A549 (cell line): Measurements from ENCODE around the gene ALG8. TPM values are rescaled to one million over a fixed set of nuclear protein-coding genes. Genes with fewer than 3 reads are reported as not detected.
"Not testable (repeated sequence)": the region's sequence is repeated elsewhere in the genome, so short reads cannot be mapped to it uniquely, and the experiment has no call there.

Source experiments
- ATAC-seq, 2 experiments: fragments of 200-7000 bp in 1 of 2; fragments of >200 bp in 1 of 2; cut with Nextera tagmentation in 1 of 2; cut with Tn5 transposase in 1 of 2; 3 replicates each; pipeline versions ENCODE4 v1.8.0 to v1.9.1; 2018 to 2020; ENCODE audit warnings: mild to moderate bottlenecking in 1 of 2, moderate library complexity in 1 of 2
- CTCF ChIA-PET: fragments of 300-600 bp; sonication (Branson Sonifier 250); formaldehyde crosslinking; extraction: SDS; loops from one replicate; lab custom pipeline; 2021; ENCODE audit warnings: antibody characterized with exemption, inconsistent platforms; lab: Yijun Ruan, JAX
- POLR2A ChIA-PET: fragments of 350-600 bp; formaldehyde crosslinking; extraction: SDS; loops from one replicate; lab custom pipeline; 2021; ENCODE audit warnings: antibody characterized with exemption, inconsistent platforms; lab: Yijun Ruan, JAX
- DNase-seq, 2 experiments: peaks; one replicate each; pipeline versions ENCODE4 v3.0.0 to v3.0.0-alpha.2; 2011 to 2016; ENCODE audit warnings: low read depth in 1 of 2, low spot score in 1 of 2
- FAIRE-seq: peaks from 2 replicates; lab custom pipeline; 2011; peaks lifted over from hg19 to GRCh38; lab: Jason Lieb, UNC
- H3K27ac ChIP-seq, 2 experiments: fragments of >200 bp; sonication (Bioruptor Twin); formaldehyde crosslinking; 3 replicates each; pipeline ENCODE4 v1.5.1; 2016 to 2017
- H3K4me1 ChIP-seq: fragments of >200 bp; sonication (Bioruptor Twin); formaldehyde crosslinking; 3 replicates; pipeline ENCODE4 v1.6.1; 2016
- H3K4me2 ChIP-seq: fragments of >200 bp; sonication (Bioruptor Twin); formaldehyde crosslinking; 3 replicates; pipeline ENCODE4 v1.6.1; 2016
- H3K4me3 ChIP-seq: fragments of >200 bp; sonication (Bioruptor Twin); formaldehyde crosslinking; 3 replicates; pipeline ENCODE4 v1.5.1; 2016
- H3K9me3 ChIP-seq: fragments of >200 bp; sonication (Bioruptor Twin); formaldehyde crosslinking; 3 replicates; pipeline ENCODE4 v1.6.1; 2016
- CBX2 ChIP-seq: fragments of 200-600 bp; sonication (generic); IDR thresholded peaks from 2 replicates; pipeline ENCODE4 v1.6.1; 2016; ENCODE audit warnings: low read depth, mild to moderate bottlenecking, borderline replicate concordance
- CEBPB ChIP-seq, 2 experiments: fragments of >200 bp in 1 of 2; sonication (Bioruptor Twin) in 1 of 2; formaldehyde crosslinking in 1 of 2; IDR thresholded peaks; 2 replicates each; pipeline ENCODE4 v1.6.1; 2012 to 2016
- CHD2 ChIP-seq: fragments of 150-350 bp; IDR thresholded peaks from 2 replicates; pipeline ENCODE4 v1.6.1; 2014; ENCODE audit warnings: low read length; ENCODE audit not compliant: partially characterized antibody
- EP300 ChIP-seq, 2 experiments: fragments of >200 bp; sonication (Bioruptor Twin); formaldehyde crosslinking; IDR thresholded peaks; 2 replicates in 1 of 2; 3 replicates in 1 of 2; pipeline ENCODE4 v1.6.1; 2016 to 2017
- FOSL2 ChIP-seq, 2 experiments: fragments of 450-650 bp in 1 of 2; fragments of >200 bp in 1 of 2; sonication (Bioruptor Twin) in 1 of 2; formaldehyde crosslinking; IDR thresholded peaks; 2 replicates each; pipeline versions ENCODE4 v1.5.0 to v1.6.1; 2016 to 2020; ENCODE audit warnings: mild to moderate bottlenecking in 1 of 2, moderate library complexity in 1 of 2
- HDAC2 ChIP-seq: fragments of 200-600 bp; sonication (generic); IDR thresholded peaks from 2 replicates; pipeline ENCODE4 v1.6.1; 2016
- HOXB13 ChIP-seq: fragments of 250-450 bp; sonication (Bioruptor Pico); IDR thresholded peaks from 2 replicates; pipeline ENCODE4 v1.5.0; 2020; ENCODE audit warnings: low read depth, mild to moderate bottlenecking, moderate library complexity
- JUNB ChIP-seq: fragments of >200 bp; sonication (Bioruptor Twin); formaldehyde crosslinking; IDR thresholded peaks from 2 replicates; pipeline ENCODE4 v1.6.1; 2016
- KDM5A ChIP-seq: fragments of 200-600 bp; sonication (generic); IDR thresholded peaks from 2 replicates; pipeline ENCODE4 v1.6.1; 2016; ENCODE audit warnings: antibody characterized with exemption, mild to moderate bottlenecking
- MAFK ChIP-seq: fragments of 450-650 bp; IDR thresholded peaks from 2 replicates; pipeline ENCODE4 v1.6.1; 2014; ENCODE audit not compliant: partially characterized antibody
- NFE2L2 ChIP-seq: fragments of 150-350 bp; conservative IDR thresholded peaks from 2 replicates; pipeline ENCODE4 v1.6.1; 2014; ENCODE audit warnings: low read length
- NPAS2 ChIP-seq: fragments of 250-450 bp; sonication (Bioruptor Pico); IDR thresholded peaks from 2 replicates; pipeline ENCODE4 v1.8.0; 2022; ENCODE audit warnings: mild to moderate bottlenecking, moderate library complexity, borderline replicate concordance
- RAD21 ChIP-seq, 2 experiments: fragments of >200 bp in 1 of 2; sonication (Bioruptor Twin) in 1 of 2; formaldehyde crosslinking in 1 of 2; IDR thresholded peaks in 1 of 2; conservative IDR thresholded peaks in 1 of 2; 2 replicates in 1 of 2; 3 replicates in 1 of 2; pipeline ENCODE4 v1.6.1; 2012 to 2018; ENCODE audit warnings: inconsistent platforms in 1 of 2
- RFX5 ChIP-seq: fragments of 450-650 bp; IDR thresholded peaks from 2 replicates; pipeline ENCODE4 v1.7.1; 2014; ENCODE audit warnings: antibody characterized with exemption, mild to moderate bottlenecking, moderate library complexity
- SREBF2 ChIP-seq: fragments of 450-650 bp; IDR thresholded peaks from 2 replicates; pipeline ENCODE4 v1.6.1; 2014; ENCODE audit warnings: mild to moderate bottlenecking, moderate library complexity
- ZNF302 ChIP-seq: fragments of 250-450 bp; sonication (Bioruptor Pico); IDR thresholded peaks from 2 replicates; pipeline ENCODE4 v1.9.0; 2021; ENCODE audit warnings: inconsistent platforms, mild to moderate bottlenecking, moderate library complexity
- WGBS: methylation state at CpG from one replicate; pipeline ENCODE4 v1.1.6; 2017; ENCODE audit errors: missing lambda C conversion rate; 5-methylcytosine and 5-hydroxymethylcytosine counted together
- polyA plus RNA-seq, 4 experiments: library from polyadenylated mRNA; depleted of rRNA in 3 of 4; stranded (reverse); fragments of >200 nt; fragmentation: RNase III in 1 of 4; extraction: RNeasy Plus Mini Kit Qiagen cat#74134 plus additional on column Dnase treatment in 1 of 4; gene quantifications; 2 replicates in 3 of 4; 3 replicates in 1 of 4; pipeline ENCODE4 v1.2.3, GENCODE V29; 2011 to 2017
- TF ChIP-seq, protein P1 (sequence below): fragments of 450-650 bp; IDR thresholded peaks from 2 replicates; pipeline ENCODE4 v1.6.1; 2014; ENCODE audit warnings: antibody characterized with exemption

ALG8 gene
- polyA plus RNA-seq, 2 of the 4 experiments (the other 2 are of a cell fraction), result 59.0 to 159 TPM

DNA sequence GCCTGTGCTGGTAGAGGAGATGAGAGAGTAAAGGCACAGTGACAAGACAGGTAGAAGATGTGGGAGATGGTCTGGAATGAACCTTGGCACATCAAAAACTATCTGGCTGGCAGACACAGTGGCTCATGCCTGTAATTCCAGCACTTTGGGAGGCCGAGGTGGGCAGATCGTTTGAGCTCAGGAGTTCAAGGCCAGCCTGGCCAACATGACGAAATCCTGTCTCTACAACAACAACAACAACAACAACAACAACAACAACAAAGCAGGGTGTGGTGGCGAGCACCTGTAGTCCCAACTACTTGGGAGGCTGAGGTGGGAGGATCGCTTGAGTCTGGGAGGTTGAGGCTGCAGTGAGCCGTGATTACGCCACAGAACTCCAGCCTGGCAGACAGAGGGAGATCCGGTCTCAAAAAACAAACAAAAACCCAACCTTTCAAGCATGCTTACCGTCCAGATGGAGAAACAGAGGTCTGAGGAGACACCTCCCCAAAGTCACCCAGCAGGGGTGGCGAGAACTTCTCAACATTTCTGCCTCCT is 37.2 kb upstream of the ALG8 start:
- DNase-seq (no peak), FAIRE-seq (no peak), ATAC-seq (no peak)
- ChIA-PET CTCF (interaction anchor here (0.7 kb wide), 1 partner anchor 11 kb away, joined by 4 read pairs; the partner anchor contains the start of gene KCTD21), POLR2A (no interaction called here)
- Histone ChIP-seq H3K4me2 (no peak overlapping the region), H3K4me3 (no peak overlapping the region), H3K27ac (no peak overlapping the region), H3K4me1 (peaks cover 14% of the 10 kb centered on the region), H3K9me3 (no peaks in the 10 kb centered on the region)
- TF ChIP-seq NPAS2 (CRISPR knock-in tag) (no peak), CHD2 (no peak), HDAC2 (no peak), RAD21 (conservative IDR thresholded peaks at IDR 0.05 in 1 of 2, IDR thresholded peaks at IDR 0.05 in 1 of 2) (no peak)
- TF ChIP-seq, protein P1, sequence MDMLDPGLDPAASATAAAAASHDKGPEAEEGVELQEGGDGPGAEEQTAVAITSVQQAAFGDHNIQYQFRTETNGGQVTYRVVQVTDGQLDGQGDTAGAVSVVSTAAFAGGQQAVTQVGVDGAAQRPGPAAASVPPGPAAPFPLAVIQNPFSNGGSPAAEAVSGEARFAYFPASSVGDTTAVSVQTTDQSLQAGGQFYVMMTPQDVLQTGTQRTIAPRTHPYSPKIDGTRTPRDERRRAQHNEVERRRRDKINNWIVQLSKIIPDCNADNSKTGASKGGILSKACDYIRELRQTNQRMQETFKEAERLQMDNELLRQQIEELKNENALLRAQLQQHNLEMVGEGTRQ, result no peak
- 91% methylated on average over 10 of the region's 10 CpGs for WGBS

GRCh38 chr11:78175862-78176261 is 36.4 kb upstream of the ALG8 start:
- FAIRE-seq, POLR2A ChIA-PET, H3K4me3 ChIP-seq, H3K4me2 ChIP-seq, DNase-seq, H3K4me1 ChIP-seq, H3K9me3 ChIP-seq, H3K27ac ChIP-seq, CTCF ChIA-PET, ATAC-seq: not testable (repeated sequence)
- WGBS, result 95% methylated on average over 3 of the region's 3 CpGs

DNA sequence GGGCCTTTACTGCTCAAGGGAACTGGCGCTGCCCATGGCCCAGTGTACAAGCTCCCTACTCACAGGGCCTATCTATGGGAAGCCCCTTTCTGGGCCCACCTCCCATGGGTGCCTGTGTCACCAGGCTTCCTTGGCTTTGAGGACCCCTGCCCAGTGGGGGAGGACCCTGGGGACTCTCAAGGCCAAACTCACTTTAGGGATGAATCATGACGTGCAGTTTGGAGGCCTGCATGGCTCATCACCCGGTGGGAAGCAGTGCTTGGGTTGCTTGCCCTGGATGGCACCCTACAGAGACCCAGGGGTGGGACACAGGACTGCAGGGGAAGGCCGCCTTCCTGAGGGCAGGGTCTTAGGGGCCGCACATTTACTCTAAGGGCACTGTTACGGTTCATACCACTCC is 32.5 kb upstream of the ALG8 start:
- no peak for FAIRE-seq
- WGBS, result 80% methylated on average over 5 of the region's 6 CpGs
- H3K4me1 ChIP-seq, result no peaks in the 10 kb centered on the region

DNA sequence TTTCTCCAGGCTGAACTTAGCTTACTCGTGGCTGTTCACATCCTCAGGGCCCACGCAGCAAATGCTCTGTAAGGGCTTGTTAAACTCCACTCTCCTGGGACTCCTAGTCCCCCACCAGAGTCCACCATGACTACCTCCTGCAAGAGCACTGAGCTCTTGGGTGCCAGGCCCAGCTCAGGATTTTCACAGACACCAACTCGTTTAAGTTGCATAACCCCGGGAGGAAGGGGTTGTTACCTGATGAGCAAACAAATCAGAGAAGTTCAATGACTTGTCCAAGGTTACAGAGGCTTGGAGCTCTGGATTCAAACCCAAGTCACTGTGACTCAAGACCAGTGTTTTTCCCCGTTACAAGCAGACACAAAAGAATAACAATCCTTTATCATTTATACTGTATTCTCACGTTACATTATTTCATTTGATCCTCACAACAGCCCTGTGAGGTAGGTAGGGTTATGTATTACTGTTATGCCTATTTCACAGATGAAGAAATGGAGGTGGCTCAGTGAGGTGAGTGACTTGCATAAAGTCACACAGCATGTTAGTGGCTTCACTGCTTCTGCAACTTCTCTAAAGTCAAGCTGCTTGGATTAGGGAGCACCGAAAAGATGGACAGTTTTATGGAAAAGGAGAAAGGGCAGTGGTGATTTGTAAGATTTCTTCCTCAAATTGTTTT is 31.6 kb upstream of the ALG8 start:
- 77% methylated on average over 7 of the region's 7 CpGs for WGBS
- no peak overlapping the region for H3K4me2 ChIP-seq
- ChIA-PET POLR2A (no interaction called here), CTCF (interaction anchor here (1.3 kb wide), 1 partner anchor 394 kb away, joined by 4 read pairs; no protein-coding TSS in a partner anchor)
- no peaks in the 10 kb centered on the region for H3K9me3 ChIP-seq
- DNase-seq (no peak), FAIRE-seq (no peak), ATAC-seq (no peak)
- TF ChIP-seq JUNB, result no peak
- TF ChIP-seq NFE2L2, result peak; percentile 20; the same call in 1 of the 2 replicates
- no peak for TF ChIP-seq RFX5
- TF ChIP-seq CEBPB (IDR thresholded peaks at IDR 0.05), result no peak
- no peak for TF ChIP-seq HDAC2
- no peak for TF ChIP-seq ZNF302 (CRISPR knock-in tag)
- H3K4me3 ChIP-seq, result no peak overlapping the region
- H3K27ac ChIP-seq, result no peak overlapping the region
- H3K4me1 ChIP-seq, result no peaks in the 10 kb centered on the region

More for the DNA sequence above, 32.5 kb upstream of the ALG8 start:
- TF ChIP-seq KDM5A (no peak), NFE2L2 (no peak), SREBF2 (no peak), CBX2 (no peak), MAFK (no peak), EP300 (IDR thresholded peaks at IDR 0.05) (no peak), NPAS2 (CRISPR knock-in tag) (no peak), HOXB13 (CRISPR knock-in tag) (no peak), FOSL2 (IDR thresholded peaks at IDR 0.05) (no peak), FOSL2 (CRISPR knock-in tag; IDR thresholded peaks at IDR 0.05) (no peak)
- no peak for ATAC-seq
- H3K4me2 ChIP-seq, result no peak overlapping the region
- H3K4me3 ChIP-seq, result no peak overlapping the region
- POLR2A ChIA-PET, result no interaction called here
- no peaks in the 10 kb centered on the region for H3K9me3 ChIP-seq
- H3K27ac ChIP-seq, result no peak overlapping the region
- DNase-seq, result no peak
- CTCF ChIA-PET, result no interaction called here
